ENCODE measurements around the gene TLK2. TPM values are rescaled to one million over a fixed set of nuclear protein-coding genes. Genes with fewer than 3 reads are reported as not detected.

Gene TLK2
- total RNA-seq, 2 experiments from 2014 or later: 24.8 to 26.8 TPM

DNA sequence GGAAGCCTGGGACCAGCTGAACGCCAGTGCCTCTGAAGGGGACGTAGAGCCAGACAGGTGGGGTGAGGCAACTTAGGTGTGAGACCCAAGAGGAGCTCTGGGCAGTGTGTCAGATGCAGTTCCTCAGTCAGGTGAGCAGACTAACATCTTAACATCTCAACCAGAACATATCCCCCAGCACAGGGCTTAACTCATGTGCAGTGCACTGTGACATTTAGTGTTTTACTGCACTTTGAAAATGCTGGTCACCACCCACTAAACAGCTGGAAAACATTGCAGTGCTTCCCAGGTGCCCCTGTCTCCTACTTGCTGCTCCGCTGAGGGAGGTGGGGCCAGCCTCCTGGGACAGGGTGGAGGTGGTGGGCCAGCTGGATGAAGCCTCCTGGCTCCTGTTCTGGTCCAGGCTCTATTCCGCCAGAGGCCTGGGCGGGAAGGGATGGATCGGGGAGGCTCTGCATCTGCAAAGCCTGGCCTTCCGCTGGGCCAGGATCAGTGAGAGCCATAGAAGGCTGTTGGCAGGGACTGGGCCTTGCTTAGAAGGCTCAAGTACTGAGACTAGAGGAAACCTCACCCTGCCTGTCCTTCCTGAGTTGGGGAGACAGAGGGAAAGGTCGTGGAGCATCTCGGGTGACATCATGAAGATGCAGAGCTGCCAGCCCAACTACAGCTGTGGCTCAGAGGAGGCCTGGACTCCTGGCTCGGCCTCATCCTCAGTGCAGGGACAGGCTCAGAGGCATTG lies 141.0 kb downstream of the TLK2 start:
- Mint-ChIP-seq H3K27me3 (no peaks in the 10 kb centered on the region), H3K4me3 (no peak overlapping the region), H3K27ac (no peak overlapping the region), H3K36me3 (ENCODE audit: low read depth) (peaks cover 2% of the 10 kb centered on the region), H3K4me1 (ENCODE audit: low read depth) (no peaks in the 10 kb centered on the region), H3K9me3 (no peaks in the 10 kb centered on the region)
- intact Hi-C loops (cut with micrococcal nuclease): no loop called here
- no peak for ATAC-seq
- ChIA-PET CTCF (no interaction called here), POLR2A (interaction anchor here (0.6 kb wide), 2 partner anchors 54 to 84 kb away, joined by 3 read pairs; no protein-coding TSS in a partner anchor)
- TF ChIP-seq, protein P1, sequence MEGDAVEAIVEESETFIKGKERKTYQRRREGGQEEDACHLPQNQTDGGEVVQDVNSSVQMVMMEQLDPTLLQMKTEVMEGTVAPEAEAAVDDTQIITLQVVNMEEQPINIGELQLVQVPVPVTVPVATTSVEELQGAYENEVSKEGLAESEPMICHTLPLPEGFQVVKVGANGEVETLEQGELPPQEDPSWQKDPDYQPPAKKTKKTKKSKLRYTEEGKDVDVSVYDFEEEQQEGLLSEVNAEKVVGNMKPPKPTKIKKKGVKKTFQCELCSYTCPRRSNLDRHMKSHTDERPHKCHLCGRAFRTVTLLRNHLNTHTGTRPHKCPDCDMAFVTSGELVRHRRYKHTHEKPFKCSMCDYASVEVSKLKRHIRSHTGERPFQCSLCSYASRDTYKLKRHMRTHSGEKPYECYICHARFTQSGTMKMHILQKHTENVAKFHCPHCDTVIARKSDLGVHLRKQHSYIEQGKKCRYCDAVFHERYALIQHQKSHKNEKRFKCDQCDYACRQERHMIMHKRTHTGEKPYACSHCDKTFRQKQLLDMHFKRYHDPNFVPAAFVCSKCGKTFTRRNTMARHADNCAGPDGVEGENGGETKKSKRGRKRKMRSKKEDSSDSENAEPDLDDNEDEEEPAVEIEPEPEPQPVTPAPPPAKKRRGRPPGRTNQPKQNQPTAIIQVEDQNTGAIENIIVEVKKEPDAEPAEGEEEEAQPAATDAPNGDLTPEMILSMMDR (IDR thresholded peaks at IDR 0.05): no peak
- no peak for DNase-seq

DNA sequence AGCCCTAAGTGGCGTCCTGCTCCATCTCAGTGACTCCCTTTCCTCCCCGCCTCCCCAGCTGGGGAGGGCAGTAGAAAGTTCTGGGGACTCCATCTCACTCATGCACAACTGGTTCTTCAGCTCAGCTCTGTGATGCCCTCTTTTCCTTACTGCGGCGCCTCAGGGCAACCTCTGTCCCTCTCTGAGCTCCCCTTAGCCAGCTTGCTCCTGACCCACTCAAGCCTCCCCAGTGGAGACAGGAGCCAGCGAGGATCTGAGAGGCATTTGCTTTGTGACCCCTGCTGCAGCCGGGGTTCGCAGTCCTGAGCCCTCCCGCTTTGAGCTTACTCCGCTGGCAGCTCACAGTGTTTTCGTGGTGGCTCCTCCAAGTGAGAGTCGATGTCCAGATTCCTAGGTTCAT lies 142.6 kb downstream of the TLK2 start:
- no peak overlapping the region for H3K4me3 Mint-ChIP-seq
- H3K4me1 Mint-ChIP-seq (ENCODE audit: low read depth): no peaks in the 10 kb centered on the region
- ATAC-seq (no peak), DNase-seq (no peak)
- TF ChIP-seq, protein P1 (IDR thresholded peaks at IDR 0.05): no peak
- POLR2A ChIA-PET: interaction anchor here (0.9 kb wide), 1 partner anchor 9 kb away, joined by 3 read pairs; no protein-coding TSS in a partner anchor
- H3K9me3 Mint-ChIP-seq: no peaks in the 10 kb centered on the region
- H3K27ac Mint-ChIP-seq: no peak overlapping the region
- peaks cover 2% of the 10 kb centered on the region for H3K27me3 Mint-ChIP-seq
- peaks cover 2% of the 10 kb centered on the region for H3K36me3 Mint-ChIP-seq (ENCODE audit: low read depth)
- CTCF ChIA-PET: no interaction called here
- intact Hi-C loops (cut with micrococcal nuclease): no loop called here

DNA sequence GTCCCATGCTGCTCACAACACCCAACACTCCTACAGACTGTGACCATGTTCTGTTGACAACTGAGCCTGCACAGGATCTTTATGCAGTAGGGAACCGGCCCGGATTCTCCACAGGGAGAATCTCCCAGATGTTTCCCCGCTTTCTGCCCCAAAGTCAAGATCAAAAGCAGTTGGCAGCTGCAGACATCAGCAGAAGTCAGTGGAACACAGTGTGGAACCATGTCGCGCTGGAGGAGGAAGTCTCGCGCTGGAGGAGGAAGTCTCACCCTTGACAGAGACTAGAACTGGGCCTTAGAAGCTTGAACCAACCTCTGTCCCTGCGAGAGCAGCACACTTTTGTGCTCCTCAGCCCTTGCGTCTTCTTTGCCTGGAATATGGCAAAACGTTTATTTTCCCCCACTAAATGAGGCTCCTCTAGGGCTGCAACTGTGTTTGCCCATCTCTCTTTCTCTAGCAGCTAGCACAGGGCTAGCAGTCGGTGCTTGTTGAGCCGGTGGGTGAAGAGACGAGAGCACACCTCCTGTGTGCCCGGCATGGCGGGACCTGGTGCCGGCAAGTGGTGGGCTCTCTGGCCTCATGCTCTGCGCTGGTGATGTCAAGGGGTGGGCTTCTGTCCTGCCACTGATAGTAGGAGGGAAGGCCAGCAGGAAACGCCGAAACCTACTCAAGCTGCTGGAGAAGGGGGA lies 146.7 kb downstream of the TLK2 start:
- ATAC-seq: no peak
- DNase-seq: no peak
- H3K4me1 Mint-ChIP-seq (ENCODE audit: low read depth): peaks cover 10% of the 10 kb centered on the region
- no peaks in the 10 kb centered on the region for H3K9me3 Mint-ChIP-seq
- intact Hi-C loops (cut with micrococcal nuclease): no loop called here
- ChIA-PET CTCF (interaction anchor here (1.4 kb wide), 1 partner anchor 15 kb away, joined by 3 read pairs; no protein-coding TSS in a partner anchor), POLR2A (interaction anchor here (1.0 to 1.5 kb wide), 3 partner anchors 8 to 29 kb away, joined by 3 to 5 read pairs (median 5); no protein-coding TSS in a partner anchor)
- H3K4me3 Mint-ChIP-seq: no peak overlapping the region
- H3K27me3 Mint-ChIP-seq: peaks cover 11% of the 10 kb centered on the region
- H3K36me3 Mint-ChIP-seq (ENCODE audit: low read depth): peaks cover 2% of the 10 kb centered on the region
- H3K27ac Mint-ChIP-seq: no peak overlapping the region
- TF ChIP-seq, protein P1 (IDR thresholded peaks at IDR 0.05): no peak

DNA sequence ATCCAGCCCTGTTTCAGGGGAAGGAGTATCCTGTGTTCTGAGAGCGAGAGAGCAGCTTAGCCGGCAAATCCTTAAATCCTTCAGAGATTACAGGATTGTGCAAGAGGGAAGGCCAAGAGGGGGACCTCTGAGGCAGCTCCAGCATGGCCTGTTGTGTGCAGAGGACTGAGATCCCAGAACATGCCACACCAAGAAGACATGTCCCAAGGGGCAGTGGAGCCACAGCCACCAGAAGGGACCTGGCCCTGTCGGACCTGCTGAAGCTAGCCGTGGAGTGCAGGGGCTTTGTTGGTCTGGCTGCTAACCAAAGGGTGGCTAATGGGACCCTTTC lies 147.2 kb downstream of the TLK2 start:
- H3K9me3 Mint-ChIP-seq: no peaks in the 10 kb centered on the region
- peaks cover 2% of the 10 kb centered on the region for H3K36me3 Mint-ChIP-seq (ENCODE audit: low read depth)
- no peak for DNase-seq
- H3K4me1 Mint-ChIP-seq (ENCODE audit: low read depth): peaks cover 10% of the 10 kb centered on the region
- TF ChIP-seq, protein P1 (IDR thresholded peaks at IDR 0.05): no peak
- H3K4me3 Mint-ChIP-seq: peak overlapping the region; percentile 84
- H3K27ac Mint-ChIP-seq: no peak overlapping the region
- no peak for ATAC-seq
- intact Hi-C loops (cut with micrococcal nuclease): no loop called here
- H3K27me3 Mint-ChIP-seq: peaks cover 11% of the 10 kb centered on the region
- POLR2A ChIA-PET: interaction anchor here (1.4 to 1.5 kb wide), 2 partner anchors 9 to 28 kb away, joined by 5 read pairs; no protein-coding TSS in a partner anchor
- CTCF ChIA-PET: interaction anchor here (1.4 kb wide), 1 partner anchor 15 kb away, joined by 3 read pairs; no protein-coding TSS in a partner anchor
